Aorta (tissue), 5 donors: Measurements from ENCODE around the gene ABL2. TPM values are rescaled to one million over a fixed set of nuclear protein-coding genes. Genes with fewer than 3 reads are reported as not detected.

Source experiments
- ATAC-seq: fragments of 200-7000 bp; cut with Tn5 transposase; one replicate; pipeline ENCODE4 v1.9.1; 2022; ENCODE audit warnings: moderate library complexity; ENCODE audit not compliant: low FRiP score
- DNase-seq, 2 donors: peaks; one replicate each; pipeline ENCODE4 v3.0.0-alpha.2; 2020
- H3K27ac ChIP-seq, 2 donors: one replicate each; pipeline ENCODE4 v1.5.1; 2013; ENCODE audit warnings: low read length in 2 of 2, mild to moderate bottlenecking in 2 of 2, moderate library complexity in 2 of 2, control low read depth in 1 of 2, inconsistent platforms in 1 of 2, low read depth in 1 of 2
- H3K27me3 ChIP-seq, 2 donors: one replicate each; pipeline ENCODE4 v1.6.1; 2013; ENCODE audit warnings: control low read depth in 1 of 2, low read length in 1 of 2, mild to moderate bottlenecking in 1 of 2, moderate library complexity in 1 of 2; ENCODE audit not compliant: insufficient read depth in 2 of 2, control insufficient read depth in 1 of 2
- H3K36me3 ChIP-seq, 2 donors: one replicate each; pipeline ENCODE4 v1.6.1; 2013; ENCODE audit warnings: control low read depth in 1 of 2, low read length in 1 of 2, mild to moderate bottlenecking in 1 of 2; ENCODE audit not compliant: insufficient read depth in 2 of 2, control insufficient read depth in 1 of 2
- H3K4me1 ChIP-seq, 2 donors: one replicate each; pipeline ENCODE4 v1.6.1; 2013; ENCODE audit warnings: low read length in 2 of 2, control low read depth in 1 of 2, mild to moderate bottlenecking in 1 of 2, moderate library complexity in 1 of 2; ENCODE audit not compliant: insufficient read depth in 2 of 2, control insufficient read depth in 1 of 2
- H3K4me3 ChIP-seq, 2 donors: one replicate each; pipeline ENCODE4 v1.5.1; 2013; ENCODE audit warnings: low read length in 2 of 2, control low read depth in 1 of 2, mild to moderate bottlenecking in 1 of 2
- H3K9me3 ChIP-seq: one replicate; pipeline ENCODE4 v1.6.1; 2013; ENCODE audit warnings: mild to moderate bottlenecking, low read length; ENCODE audit not compliant: control insufficient read depth
- WGBS, 2 donors: extraction: QIAGEN DNeasy Blood & Tissue Kit; methylation state at CpG; one replicate each; pipeline ENCODE4 v1.1.7; 2013; 5-methylcytosine and 5-hydroxymethylcytosine counted together
- intact Hi-C, 2 donors: fragments of 100-400 bp; cut with DNase I; formaldehyde crosslinking; loops; one replicate each; pipeline versions ENCODE4 v1.14.2 to v1.15.0; 2022
- polyA plus RNA-seq, 2 donors: library from polyadenylated mRNA; stranded (reverse); fragments of 200-250 nt; gene quantifications; one replicate each; pipeline ENCODE4 v1.2.3, GENCODE V29; 2013
- total RNA-seq, 2 donors: library from RNA; stranded (reverse); fragmentation: NEBNext Ultra II Directional; extraction: Animal tissue kit (Norgen Biotek cat#: 25700); gene quantifications; one replicate each; pipeline ENCODE4 v1.2.1, GENCODE V29; 2021
- donor health status: healthy with polysubstance abuse.
- donor health status: Bipolar disorder and iron deficiency.
- donor health status: DM: no; HTN: no; CAD: no.
- donor health status: DM: no; HTN: no; CAD: no.
- donor health status: DM: yes; HTN: yes; CAD: no.

Gene ABL2
- total and polyA plus RNA-seq, 4 donors, result 2.4 to 58.5 (median 31.2) TPM

DNA sequence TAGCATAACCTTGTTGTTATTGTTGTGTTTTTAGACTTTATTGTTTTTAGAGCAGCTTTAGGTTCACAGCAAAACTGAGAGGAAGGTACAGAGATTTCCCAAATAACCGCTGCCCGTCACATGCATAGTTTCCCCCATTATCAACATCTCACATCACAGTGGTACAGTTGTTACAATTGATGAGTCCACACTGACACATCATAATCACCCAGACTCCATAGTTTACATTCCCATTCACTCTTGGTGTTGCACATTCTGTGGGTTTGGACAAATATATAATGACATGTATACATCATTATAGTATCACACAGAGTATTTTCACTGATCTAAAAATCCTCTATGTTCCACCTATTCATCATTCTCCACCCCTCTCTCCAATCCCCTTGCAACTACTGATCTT is 173.5 kb downstream of the ABL2 start:
- H3K36me3 ChIP-seq, result no peaks in the 10 kb centered on the region
- intact Hi-C loops, result no loop called here
- no peaks in the 10 kb centered on the region for H3K4me1 ChIP-seq
- no peak overlapping the region for H3K27ac ChIP-seq
- no peak overlapping the region for H3K4me3 ChIP-seq
- WGBS, 2 donors, result 95 to 98% methylated on average over 2 of the region's 2 CpGs
- DNase-seq (no peak), ATAC-seq (no peak)
- no peaks in the 10 kb centered on the region for H3K27me3 ChIP-seq
- no peaks in the 10 kb centered on the region for H3K9me3 ChIP-seq

DNA sequence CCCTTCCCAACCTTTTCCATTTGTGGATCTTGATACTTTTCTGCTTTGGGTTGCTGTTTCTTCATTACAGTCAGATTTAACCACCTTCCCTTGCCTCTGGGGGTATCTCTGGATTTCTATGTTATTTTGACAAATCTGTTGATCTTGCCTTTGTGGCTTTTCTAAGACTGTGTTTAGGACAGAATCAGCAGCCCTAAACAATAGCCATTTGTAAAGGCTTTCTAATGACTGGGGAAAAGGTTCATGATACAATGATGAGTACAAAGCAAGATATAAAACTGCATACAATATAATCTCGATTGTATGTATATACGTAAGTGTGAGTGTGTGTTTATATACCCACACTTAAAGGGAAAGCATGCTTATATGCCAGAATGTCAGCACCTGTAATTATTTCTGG is 176.0 kb downstream of the ABL2 start:
- H3K4me1 ChIP-seq, result no peaks in the 10 kb centered on the region
- DNase-seq (no peak), ATAC-seq (no peak)
- H3K9me3 ChIP-seq, result no peaks in the 10 kb centered on the region
- intact Hi-C loops, result no loop called here
- 90 to 92% methylated on average over 2 of the region's 2 CpGs for WGBS, 2 donors
- peaks cover 0 to 3% of the 10 kb centered on the region in 2 donors for H3K36me3 ChIP-seq
- no peak overlapping the region for H3K27ac ChIP-seq
- no peak overlapping the region for H3K4me3 ChIP-seq
- no peaks in the 10 kb centered on the region for H3K27me3 ChIP-seq

DNA sequence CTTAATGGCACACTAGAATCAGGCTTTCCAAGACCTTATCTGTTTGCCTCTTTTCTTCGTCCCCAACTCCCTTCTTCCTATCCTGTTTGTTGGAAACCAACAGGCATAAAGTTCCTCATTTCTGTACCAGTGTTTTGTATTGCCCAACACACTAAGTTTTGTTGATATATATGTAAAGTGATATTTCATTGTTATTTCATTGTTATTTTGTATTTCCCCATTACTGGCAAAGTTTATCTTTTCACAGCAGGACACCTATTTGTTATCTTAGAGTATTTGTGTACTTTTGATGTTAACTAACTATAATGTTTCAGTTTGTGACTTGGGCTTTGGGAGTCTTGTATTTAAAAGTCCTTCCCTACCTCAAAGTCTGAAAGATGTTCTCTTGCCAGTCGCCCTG is 176.7 kb downstream of the ABL2 start:
- no peak for DNase-seq
- H3K27ac ChIP-seq, result no peak overlapping the region
- H3K4me3 ChIP-seq, result no peak overlapping the region
- ATAC-seq, result no peak
- no peaks in the 10 kb centered on the region for H3K27me3 ChIP-seq
- intact Hi-C loops, result no loop called here
- H3K36me3 ChIP-seq, result peaks cover 0 to 3% of the 10 kb centered on the region in 2 donors
- 89% methylated on average over 2 of the region's 2 CpGs for WGBS, 2 donors
- no peaks in the 10 kb centered on the region for H3K9me3 ChIP-seq
- no peaks in the 10 kb centered on the region for H3K4me1 ChIP-seq

Other genes with a start within 250 kb of the ABL2 start
- 10 to 100 TPM; 55.6 to 75.5 TPM for gene FAM20B, start 203.8 kb downstream of the ABL2 start, total RNA-seq
- gene FAM20B, start 203.8 kb downstream of the ABL2 start, polyA plus RNA-seq, result 10 to 100 TPM; 22.5 to 23.9 TPM
- 10 to 100 TPM; 13.9 to 18.5 TPM for gene TOR3A, start 147.6 kb downstream of the ABL2 start, total RNA-seq
- gene TOR3A, start 147.6 kb downstream of the ABL2 start, polyA plus RNA-seq, result 10 to 100 TPM in 1 of 2 donors, 1 to 10 TPM in 1; 7.3 to 23.4 TPM
- gene SOAT1, start 64.1 kb upstream of the ABL2 start, total RNA-seq, result 10 to 100 TPM; 38.6 to 42.7 TPM
- 1 to 10 TPM; 6.0 to 6.7 TPM for gene SOAT1, start 64.1 kb upstream of the ABL2 start, polyA plus RNA-seq
- not detected for gene AXDND1, start 136.3 kb upstream of the ABL2 start, total RNA-seq
- gene AXDND1, start 136.3 kb upstream of the ABL2 start, polyA plus RNA-seq, result not detected